Activated gamma-delta T cell treated with anti-CD3 and anti-CD28 coated beads, Interleukin-2, amount 50 U/mL, for 16 hours (primary cell): ENCODE results near the gene RWDD1.

Experiments
- DNase-seq: peaks from one replicate; pipeline ENCODE4 v3.0.0-alpha.2; 2020; ENCODE audit warnings: low read depth

RWDD1 gene

DNA sequence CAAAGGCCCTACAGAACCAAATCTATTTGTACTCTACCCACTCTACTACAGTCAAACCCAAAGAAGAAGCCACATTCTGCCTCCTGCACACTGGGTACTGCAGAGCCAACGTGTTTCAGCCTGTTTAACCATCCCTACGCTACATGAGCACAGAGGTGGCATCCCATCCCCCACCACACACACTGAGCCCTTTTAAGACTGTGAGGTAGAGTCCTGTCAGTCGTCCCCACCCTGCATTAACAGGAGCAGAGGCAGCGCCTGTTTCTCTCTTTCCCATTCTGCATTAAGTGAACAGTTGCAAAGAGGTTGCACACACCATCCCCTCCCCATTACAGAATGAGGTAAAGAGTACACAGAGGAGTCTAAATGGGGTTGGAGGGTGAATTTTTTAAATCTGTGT lies 39.8 kb downstream of the RWDD1 start:
- DNase-seq = no peak

DNA sequence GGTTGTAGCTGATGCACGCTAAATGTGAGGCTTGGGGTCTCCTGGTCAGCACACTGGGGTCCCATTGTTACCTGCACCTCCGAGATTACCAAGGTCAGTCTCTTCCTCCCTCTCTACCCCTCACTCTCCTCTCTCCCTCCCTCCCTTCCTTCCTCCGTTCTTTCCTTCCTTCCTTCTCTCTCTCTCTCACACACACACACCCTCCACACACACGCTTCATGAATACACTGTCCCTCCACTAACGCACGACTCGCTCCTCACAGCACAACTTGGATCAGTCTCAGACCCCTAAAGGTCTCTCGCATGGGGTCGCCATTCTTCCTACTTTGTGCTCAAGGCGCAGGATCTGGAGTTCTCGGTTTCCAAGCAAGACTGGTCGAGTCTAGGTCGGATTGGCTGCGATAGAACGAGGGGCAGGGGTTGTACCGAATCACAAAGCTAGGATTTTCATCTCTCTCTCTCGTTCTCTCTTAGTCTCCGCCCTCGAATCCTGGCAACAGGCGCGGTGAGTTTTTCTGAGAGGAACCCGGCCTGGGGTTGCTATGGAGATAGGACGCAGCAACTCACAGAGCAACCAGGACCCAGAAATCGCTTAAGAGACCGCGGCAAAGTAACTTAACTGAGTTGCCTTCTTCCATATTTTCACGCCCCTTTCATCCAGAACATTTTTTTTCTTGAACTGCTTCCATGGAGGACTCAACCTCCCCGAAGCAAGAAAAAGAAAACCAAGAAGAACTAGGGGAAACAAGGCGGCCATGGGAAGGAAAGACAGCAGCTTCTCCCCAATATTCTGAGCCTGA lies 44.8 kb downstream of the RWDD1 start, which contains the start of gene RSPH4A:
Gene RSPH4A, plus strand, starts transcription at position 543 of the 800 bp plus-strand sequence. Its CDS starts 145 bp downstream, at position 688.
- peak; percentile 24 for DNase-seq

- no peak for DNase-seq
Measured at GRCh38 chr6:116616737-116617053, 45.4 kb downstream of the RWDD1 start.

DNA sequence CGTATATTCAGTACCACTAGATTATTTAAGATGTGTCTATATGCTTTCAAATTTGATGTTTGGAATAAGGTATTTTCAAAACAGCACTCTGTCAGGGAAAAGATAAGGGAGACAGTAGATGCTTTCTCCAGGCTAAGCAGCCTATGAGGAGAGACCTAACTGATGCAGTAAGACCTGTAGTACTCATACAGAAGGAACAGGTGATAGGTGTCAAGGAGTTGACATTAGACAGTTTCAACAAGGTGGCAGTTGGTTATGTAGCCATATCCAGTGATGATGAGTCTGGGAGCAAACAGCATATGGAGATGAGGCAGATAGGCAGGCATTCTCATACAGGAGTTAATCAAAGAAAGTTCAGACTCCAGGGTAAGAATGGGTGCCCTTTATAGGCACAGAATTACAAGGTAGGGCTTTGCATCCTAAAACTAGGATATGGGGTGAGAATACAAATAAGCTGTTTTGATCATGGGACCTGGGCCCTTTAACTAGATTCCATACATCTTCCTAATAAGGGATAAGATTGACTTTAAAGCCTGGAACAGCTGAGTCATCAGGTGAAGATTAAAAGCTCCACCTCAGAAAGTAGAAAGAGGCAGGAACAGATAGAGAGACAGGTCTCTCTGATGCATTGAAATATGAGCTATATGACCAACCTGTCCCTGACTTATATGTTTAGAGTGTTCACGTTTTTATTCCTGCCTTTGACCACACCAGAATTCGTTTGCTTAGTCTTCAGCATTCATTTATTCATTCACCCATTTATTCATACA lies 52.9 kb downstream of the RWDD1 start:
- no peak for DNase-seq

- DNase-seq = no peak
Measured at GRCh38 chr6:116625872-116626271, 54.6 kb downstream of the RWDD1 start.

GRCh38 chr6:116629563-116629981 lies 58.3 kb downstream of the RWDD1 start:
- no peak for DNase-seq

GRCh38 chr6:116631379-116631990 lies 60.2 kb downstream of the RWDD1 start:
- DNase-seq = no peak

DNA sequence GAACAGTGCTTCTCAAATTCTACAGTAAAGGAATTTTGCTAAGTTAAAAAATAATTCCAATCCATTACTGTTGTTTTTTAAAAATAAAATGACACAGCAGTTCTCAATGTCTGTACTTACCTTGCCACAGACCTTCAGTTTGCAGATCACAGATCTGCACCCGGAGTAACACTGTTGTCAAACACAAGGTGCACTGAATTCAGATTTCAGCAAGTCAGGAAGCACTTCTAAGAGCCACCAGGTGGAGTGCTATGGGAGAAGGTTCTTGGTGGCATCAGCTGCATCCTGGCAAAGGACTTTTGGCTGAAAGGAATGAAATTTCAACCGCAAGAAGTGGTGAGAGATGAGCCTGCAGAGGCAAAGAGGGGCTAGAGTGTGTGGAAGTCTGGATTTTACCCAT lies 62.4 kb downstream of the RWDD1 start:
- no peak for DNase-seq
